ENCODE results near the gene MAGI2. TPM values are rescaled to one million over a fixed set of nuclear protein-coding genes. Genes with fewer than 3 reads are reported as not detected.

Gene MAGI2
- total RNA-seq, 1 experiment from 2014 or later: 0.07 TPM

DNA sequence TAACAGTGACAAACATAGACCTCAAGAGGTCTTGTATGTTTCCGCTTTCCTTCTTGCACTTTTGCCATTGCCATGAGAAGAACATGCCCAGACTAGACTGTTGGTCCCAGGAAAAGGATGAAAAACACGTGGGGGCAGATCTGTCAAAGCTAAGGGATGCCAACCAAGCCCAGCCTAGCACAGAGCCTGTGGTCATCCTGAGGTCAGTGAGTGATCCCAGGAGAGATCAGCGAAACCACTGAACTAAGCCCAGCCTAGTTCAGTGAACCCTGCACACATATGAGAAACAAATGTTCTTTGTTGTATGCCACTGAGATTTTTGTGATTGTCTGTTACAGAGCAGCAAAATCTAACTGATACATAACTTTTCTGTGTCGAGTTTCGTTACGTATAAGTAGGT, 718.8 kb downstream of the MAGI2 start:
- Mint-ChIP-seq H3K36me3 (ENCODE audit: insufficient read depth, unreplicated experiment) (no peaks in the 10 kb centered on the region), H3K9me3 (ENCODE audit: unreplicated experiment) (no peaks in the 10 kb centered on the region), H3K27ac (ENCODE audit: low read depth, unreplicated experiment) (no peak overlapping the region), H3K27me3 (ENCODE audit: insufficient read depth, unreplicated experiment) (peaks cover 33% of the 10 kb centered on the region), H3K4me1 (ENCODE audit: insufficient read depth, unreplicated experiment) (no peaks in the 10 kb centered on the region), H3K4me3 (ENCODE audit: unreplicated experiment) (no peak overlapping the region)
- intact Hi-C loops (cut with micrococcal nuclease): no loop called here
- POLR2A ChIA-PET: no interaction called here
- DNase-seq (ENCODE audit: unreplicated experiment): peak; percentile 0
- CTCF ChIA-PET: no interaction called here
- TF ChIP-seq, protein P1, sequence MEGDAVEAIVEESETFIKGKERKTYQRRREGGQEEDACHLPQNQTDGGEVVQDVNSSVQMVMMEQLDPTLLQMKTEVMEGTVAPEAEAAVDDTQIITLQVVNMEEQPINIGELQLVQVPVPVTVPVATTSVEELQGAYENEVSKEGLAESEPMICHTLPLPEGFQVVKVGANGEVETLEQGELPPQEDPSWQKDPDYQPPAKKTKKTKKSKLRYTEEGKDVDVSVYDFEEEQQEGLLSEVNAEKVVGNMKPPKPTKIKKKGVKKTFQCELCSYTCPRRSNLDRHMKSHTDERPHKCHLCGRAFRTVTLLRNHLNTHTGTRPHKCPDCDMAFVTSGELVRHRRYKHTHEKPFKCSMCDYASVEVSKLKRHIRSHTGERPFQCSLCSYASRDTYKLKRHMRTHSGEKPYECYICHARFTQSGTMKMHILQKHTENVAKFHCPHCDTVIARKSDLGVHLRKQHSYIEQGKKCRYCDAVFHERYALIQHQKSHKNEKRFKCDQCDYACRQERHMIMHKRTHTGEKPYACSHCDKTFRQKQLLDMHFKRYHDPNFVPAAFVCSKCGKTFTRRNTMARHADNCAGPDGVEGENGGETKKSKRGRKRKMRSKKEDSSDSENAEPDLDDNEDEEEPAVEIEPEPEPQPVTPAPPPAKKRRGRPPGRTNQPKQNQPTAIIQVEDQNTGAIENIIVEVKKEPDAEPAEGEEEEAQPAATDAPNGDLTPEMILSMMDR (IDR thresholded peaks at IDR 0.05; ENCODE audit: unreplicated experiment): no peak
- no TSS peak for BruUV-seq (replicated peaks)

DNA sequence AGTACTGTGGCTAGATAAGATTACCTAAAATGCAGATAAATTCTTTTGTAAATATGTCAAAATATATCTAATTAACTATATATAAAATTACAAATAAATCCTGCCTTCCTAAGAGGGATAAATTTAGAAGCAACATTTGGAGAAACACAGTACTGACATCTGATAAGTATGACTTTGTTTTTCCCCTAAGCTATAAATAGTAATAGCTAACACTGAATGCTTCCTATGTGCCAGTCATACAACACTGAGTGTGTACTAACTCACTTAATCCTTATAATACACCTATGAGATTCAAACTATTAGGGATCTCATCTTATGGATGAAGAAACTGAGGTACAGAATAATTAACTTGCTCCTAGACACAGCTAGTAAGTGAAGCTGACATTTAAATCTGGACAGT, 733.4 kb downstream of the MAGI2 start:
- ChIA-PET CTCF (no interaction called here), POLR2A (no interaction called here)
- no TSS peak for BruUV-seq (replicated peaks)
- Mint-ChIP-seq H3K9me3 (ENCODE audit: unreplicated experiment) (peaks cover 9% of the 10 kb centered on the region), H3K36me3 (ENCODE audit: insufficient read depth, unreplicated experiment) (no peaks in the 10 kb centered on the region), H3K27ac (ENCODE audit: low read depth, unreplicated experiment) (no peak overlapping the region), H3K4me1 (ENCODE audit: insufficient read depth, unreplicated experiment) (no peaks in the 10 kb centered on the region), H3K27me3 (ENCODE audit: insufficient read depth, unreplicated experiment) (peaks cover 50% of the 10 kb centered on the region), H3K4me3 (ENCODE audit: unreplicated experiment) (no peak overlapping the region)
- intact Hi-C loops (cut with micrococcal nuclease): no loop called here
- DNase-seq (ENCODE audit: unreplicated experiment): no peak
- TF ChIP-seq, protein P1 (IDR thresholded peaks at IDR 0.05; ENCODE audit: unreplicated experiment): no peak

DNA sequence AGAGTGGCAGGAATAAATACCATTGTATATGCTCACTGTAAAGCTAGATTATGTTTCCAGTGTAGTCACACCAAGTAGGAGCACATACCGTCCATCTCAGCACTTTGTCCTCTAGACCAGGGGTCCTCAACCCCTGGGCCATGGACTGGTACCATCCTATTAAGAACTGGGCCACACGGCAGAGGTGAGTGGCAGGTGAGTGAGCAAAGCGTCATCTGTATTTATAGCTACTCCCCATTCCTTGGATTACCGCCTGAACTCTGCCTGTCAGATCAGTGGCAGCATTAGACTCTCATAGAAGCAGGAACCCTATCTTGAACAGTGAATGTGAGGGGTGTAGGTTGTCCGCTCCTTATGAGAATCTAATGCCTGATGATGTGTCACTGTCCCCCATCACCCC, 735.3 kb downstream of the MAGI2 start:
- intact Hi-C loops (cut with micrococcal nuclease): no loop called here
- peaks cover 55% of the 10 kb centered on the region for H3K27me3 Mint-ChIP-seq (ENCODE audit: insufficient read depth, unreplicated experiment)
- TF ChIP-seq, protein P1 (IDR thresholded peaks at IDR 0.05; ENCODE audit: unreplicated experiment): no peak
- H3K9me3 Mint-ChIP-seq (ENCODE audit: unreplicated experiment): peaks cover 2% of the 10 kb centered on the region
- no peaks in the 10 kb centered on the region for H3K36me3 Mint-ChIP-seq (ENCODE audit: insufficient read depth, unreplicated experiment)
- CTCF ChIA-PET: interaction anchor here (0.8 kb wide), 1 partner anchor 115 kb away, joined by 4 read pairs; no protein-coding TSS in a partner anchor
- H3K4me1 Mint-ChIP-seq (ENCODE audit: insufficient read depth, unreplicated experiment): no peaks in the 10 kb centered on the region
- BruUV-seq (replicated peaks): no TSS peak
- no peak overlapping the region for H3K4me3 Mint-ChIP-seq (ENCODE audit: unreplicated experiment)
- no peak for DNase-seq (ENCODE audit: unreplicated experiment)
- POLR2A ChIA-PET: no interaction called here
- no peak overlapping the region for H3K27ac Mint-ChIP-seq (ENCODE audit: low read depth, unreplicated experiment)

DNA sequence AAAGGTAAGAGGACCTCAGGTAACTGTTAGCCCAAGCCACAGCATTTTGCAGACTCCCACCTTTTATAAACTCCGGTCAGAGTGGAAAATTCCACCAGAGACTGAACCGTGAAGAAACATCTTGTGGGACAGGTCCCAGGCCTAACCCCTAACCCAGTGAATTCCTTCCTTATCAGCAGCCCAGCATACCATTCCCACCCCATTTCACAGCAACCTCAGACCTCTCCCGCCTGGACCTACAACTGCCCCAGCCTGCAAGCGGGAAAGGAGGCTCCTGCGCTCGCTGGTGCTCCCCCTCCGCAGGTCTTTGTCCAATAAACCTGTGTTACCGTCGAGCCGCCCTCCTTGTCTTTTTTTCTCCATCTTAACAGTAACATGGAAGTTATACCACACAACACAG, 736.6 kb downstream of the MAGI2 start:
- intact Hi-C loops (cut with micrococcal nuclease): no loop called here

More for the DNA sequence above, 736.6 kb downstream of the MAGI2 start:
- DNase-seq (ENCODE audit: unreplicated experiment): no peak
- BruUV-seq (replicated peaks): no TSS peak
- H3K36me3 Mint-ChIP-seq (ENCODE audit: insufficient read depth, unreplicated experiment): no peaks in the 10 kb centered on the region
- H3K27ac Mint-ChIP-seq (ENCODE audit: low read depth, unreplicated experiment): no peak overlapping the region
- no peaks in the 10 kb centered on the region for H3K9me3 Mint-ChIP-seq (ENCODE audit: unreplicated experiment)
- H3K4me3 Mint-ChIP-seq (ENCODE audit: unreplicated experiment): no peak overlapping the region
- TF ChIP-seq, protein P1 (IDR thresholded peaks at IDR 0.05; ENCODE audit: unreplicated experiment): no peak
- peaks cover 62% of the 10 kb centered on the region for H3K27me3 Mint-ChIP-seq (ENCODE audit: insufficient read depth, unreplicated experiment)
- CTCF ChIA-PET: no interaction called here
- no peaks in the 10 kb centered on the region for H3K4me1 Mint-ChIP-seq (ENCODE audit: insufficient read depth, unreplicated experiment)
- POLR2A ChIA-PET: no interaction called here

All from MCF 10A (cell line).